GM12892 (cell line): ENCODE results near the gene SLC7A11.
A peak's percentile ranks its signal among the peaks of the same experiment; 100 is the strongest.
"Not testable (repeated sequence)": the region's sequence is repeated elsewhere in the genome, so short reads cannot be mapped to it uniquely, and the experiment has no call there.

ENCODE experiments used
- DNase-seq: peaks from one replicate; pipeline ENCODE4 v3.0.0; 2011; ENCODE audit not compliant: insufficient read length
- FAIRE-seq: peaks from 2 replicates; lab custom pipeline; 2011; peaks lifted over from hg19 to GRCh38; lab: Jason Lieb, UNC
- POLR2A ChIP-seq: IDR thresholded peaks from 2 replicates; pipeline ENCODE4 v1.6.1; 2011; ENCODE audit warnings: low read depth, low read length, control low read depth
- POLR2AphosphoS5 ChIP-seq: IDR thresholded peaks from 2 replicates; pipeline ENCODE4 v1.6.1; 2011; ENCODE audit warnings: low read depth, low read length, control low read depth
- TAF1 ChIP-seq: IDR thresholded peaks from 2 replicates; pipeline ENCODE4 v1.6.1; 2011; ENCODE audit warnings: low read depth, mild to moderate bottlenecking, control low read depth, low read length, borderline replicate concordance

The SLC7A11 gene

GRCh38 chr4:138241281-138242075 is 671 bp downstream of the SLC7A11 start:
- TF ChIP-seq TAF1 (no peak), POLR2AphosphoS5 (no peak), POLR2A (no peak)
- DNase-seq (no peak), FAIRE-seq (peak; percentile 62)

DNA sequence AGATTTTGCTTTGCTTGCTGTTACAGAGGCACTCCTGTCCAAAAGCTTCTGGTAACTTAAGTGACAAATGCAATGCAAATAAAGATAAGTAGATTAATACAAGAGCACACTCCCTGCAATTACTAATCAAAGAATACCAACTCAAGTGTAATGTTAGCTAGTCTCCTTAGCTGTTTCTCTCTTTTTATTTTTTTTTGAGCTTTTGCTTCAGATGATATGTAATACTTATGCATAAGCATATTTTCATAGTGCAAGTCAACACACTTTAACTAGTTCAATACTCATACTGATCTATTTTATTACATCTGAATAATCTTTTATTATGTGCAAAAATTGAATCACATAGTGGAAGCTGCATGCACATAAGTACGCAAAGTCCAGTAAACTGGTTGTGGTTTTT is 2.7 kb downstream of the SLC7A11 start:
- TF ChIP-seq POLR2AphosphoS5, result no peak
- TF ChIP-seq TAF1, result no peak
- TF ChIP-seq POLR2A, result no peak
- no peak for DNase-seq
- no peak for FAIRE-seq

DNA sequence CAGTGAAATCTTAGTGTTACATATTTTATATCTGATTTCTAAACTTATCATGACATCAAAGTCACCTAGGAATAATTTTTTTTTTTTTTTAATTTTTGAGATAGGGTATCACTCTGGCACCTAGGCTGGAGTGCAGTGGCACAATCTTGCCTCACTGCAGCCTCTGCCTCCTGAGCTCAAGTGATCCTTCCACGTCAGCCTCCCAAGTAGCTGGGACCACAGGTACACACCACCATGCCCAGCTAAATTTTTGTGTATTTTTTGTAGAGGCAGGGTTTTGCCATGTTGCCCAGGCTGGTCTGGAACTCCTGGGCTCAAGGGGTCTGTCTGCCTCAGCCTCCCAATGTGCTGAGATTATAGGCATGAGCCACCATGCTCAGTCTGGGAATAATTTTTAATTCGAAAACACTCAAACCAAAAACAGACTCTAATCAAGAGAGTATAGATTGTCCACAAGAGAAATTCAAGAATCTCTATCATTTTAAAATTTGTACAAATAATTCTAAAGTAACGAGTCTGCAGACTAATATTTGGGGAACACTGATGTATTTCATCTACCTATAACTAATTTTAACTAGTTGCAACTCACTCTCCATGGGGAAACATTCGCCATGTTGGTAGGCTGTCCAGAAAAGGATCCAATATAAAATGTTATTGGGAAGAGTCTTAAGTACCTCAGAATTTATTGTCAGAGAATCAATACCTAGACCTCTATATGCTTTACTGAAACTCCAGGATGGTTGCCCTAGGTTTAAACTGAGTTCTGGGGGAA is 3.4 kb downstream of the SLC7A11 start:
- TF ChIP-seq TAF1 (no peak), POLR2AphosphoS5 (no peak), POLR2A (no peak)
- no peak for FAIRE-seq
- DNase-seq, result no peak

DNA sequence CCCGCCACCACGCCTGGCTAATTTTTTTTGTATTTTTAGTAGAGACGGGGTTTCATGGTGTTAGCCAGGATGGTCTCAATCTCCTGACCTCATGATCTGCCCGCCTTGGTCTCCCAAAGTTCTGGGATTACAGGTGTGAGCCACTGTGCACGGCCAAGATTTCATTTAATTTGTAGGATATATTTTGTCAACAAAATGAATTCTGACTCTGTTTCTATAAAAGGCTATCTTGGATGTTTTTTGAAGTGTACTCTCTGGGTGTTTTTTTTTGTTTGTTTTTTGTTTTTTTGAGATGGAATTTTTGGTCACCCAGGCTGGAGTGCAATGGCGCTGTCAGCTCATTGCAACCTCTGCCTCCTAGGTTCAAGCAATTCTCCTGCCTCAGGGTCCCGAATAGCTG is 5.0 kb downstream of the SLC7A11 start:
- not testable (repeated sequence) for DNase-seq, FAIRE-seq

GRCh38 chr4:138236037-138236436 is 6.1 kb downstream of the SLC7A11 start:
- no peak for DNase-seq
- TF ChIP-seq POLR2AphosphoS5, result no peak
- no peak for TF ChIP-seq TAF1
- no peak for TF ChIP-seq POLR2A
- FAIRE-seq, result no peak

- FAIRE-seq (no peak), DNase-seq (no peak)
- no peak for TF ChIP-seq POLR2AphosphoS5
- TF ChIP-seq TAF1, result no peak
- TF ChIP-seq POLR2A, result no peak
Measured at GRCh38 chr4:138235419-138235952, 6.7 kb downstream of the SLC7A11 start.

GRCh38 chr4:138234248-138234647 is 7.9 kb downstream of the SLC7A11 start:
- TF ChIP-seq POLR2A, result no peak
- TF ChIP-seq TAF1, result no peak
- TF ChIP-seq POLR2AphosphoS5, result no peak
- DNase-seq, result no peak
- FAIRE-seq, result no peak

DNA sequence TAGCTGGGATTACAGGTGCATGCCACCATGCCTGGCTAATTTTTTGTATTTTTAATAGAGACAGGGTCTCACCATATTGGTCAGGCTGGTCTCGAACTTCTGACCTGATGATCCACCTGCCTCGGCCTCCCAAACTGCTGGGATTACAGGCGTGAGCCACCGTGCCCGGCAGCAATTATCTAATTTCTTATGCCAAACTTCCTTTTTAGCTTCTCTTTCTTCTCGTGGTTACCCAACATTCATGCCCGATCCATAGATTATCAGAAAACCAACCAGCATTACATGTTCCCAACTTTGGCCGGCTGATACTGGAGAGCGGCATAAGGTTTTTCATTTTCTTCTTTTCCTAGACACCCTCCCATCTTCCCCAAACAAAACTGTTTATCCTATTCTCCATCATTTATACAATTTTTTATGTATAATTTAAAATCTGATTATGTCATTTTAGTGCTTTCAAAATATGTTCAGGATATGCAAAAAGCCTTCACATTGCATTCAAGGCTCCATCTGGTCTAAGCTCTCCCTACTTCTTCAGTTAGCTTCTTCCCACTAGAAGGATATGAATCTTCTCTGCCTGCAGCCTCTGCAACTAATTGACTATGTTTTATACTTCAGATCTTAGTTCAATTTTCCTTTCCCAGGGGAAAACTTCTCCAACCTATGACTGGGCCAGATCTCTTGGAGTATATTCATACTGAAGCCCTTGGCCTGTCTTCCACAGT is 8.7 kb downstream of the SLC7A11 start:
- DNase-seq (no peak), FAIRE-seq (no peak)
- no peak for TF ChIP-seq POLR2A

GRCh38 chr4:138232364-138232763 is 9.8 kb downstream of the SLC7A11 start:
- TF ChIP-seq POLR2A (no peak), TAF1 (no peak), POLR2AphosphoS5 (no peak)
- FAIRE-seq (no peak), DNase-seq (no peak)

- DNase-seq, result no peak
- FAIRE-seq, result no peak
- TF ChIP-seq POLR2AphosphoS5 (no peak), POLR2A (no peak), TAF1 (no peak)
Measured at GRCh38 chr4:138230048-138230447, 12.1 kb downstream of the SLC7A11 start.

- DNase-seq (no peak), FAIRE-seq (no peak)
- TF ChIP-seq POLR2AphosphoS5 (no peak), POLR2A (no peak), TAF1 (no peak)
Measured at GRCh38 chr4:138229160-138229559, 13.0 kb downstream of the SLC7A11 start.
